ES-I3 (cell line): Measurements from ENCODE around the gene NME3.

ENCODE experiments used
- H3K36me3 ChIP-seq: 2 replicates; pipeline ENCODE4 v1.6.1; 2013; ENCODE audit warnings: mild to moderate bottlenecking, low read length, control low read depth, moderate library complexity; ENCODE audit not compliant: insufficient read depth
- H3K4me1 ChIP-seq: 2 replicates; pipeline ENCODE4 v1.6.1; 2013; ENCODE audit warnings: mild to moderate bottlenecking, control low read depth, low read length; ENCODE audit not compliant: insufficient read depth
- H3K9ac ChIP-seq: 2 replicates; pipeline ENCODE4 v1.6.1; 2013; ENCODE audit warnings: low read depth, mild to moderate bottlenecking, low read length, moderate library complexity
- H3K9me3 ChIP-seq: 2 replicates; pipeline ENCODE4 v1.6.1; 2013; ENCODE audit warnings: mild to moderate bottlenecking, low read length, moderate library complexity; ENCODE audit not compliant: control insufficient read depth, insufficient read depth

NME3 gene

DNA sequence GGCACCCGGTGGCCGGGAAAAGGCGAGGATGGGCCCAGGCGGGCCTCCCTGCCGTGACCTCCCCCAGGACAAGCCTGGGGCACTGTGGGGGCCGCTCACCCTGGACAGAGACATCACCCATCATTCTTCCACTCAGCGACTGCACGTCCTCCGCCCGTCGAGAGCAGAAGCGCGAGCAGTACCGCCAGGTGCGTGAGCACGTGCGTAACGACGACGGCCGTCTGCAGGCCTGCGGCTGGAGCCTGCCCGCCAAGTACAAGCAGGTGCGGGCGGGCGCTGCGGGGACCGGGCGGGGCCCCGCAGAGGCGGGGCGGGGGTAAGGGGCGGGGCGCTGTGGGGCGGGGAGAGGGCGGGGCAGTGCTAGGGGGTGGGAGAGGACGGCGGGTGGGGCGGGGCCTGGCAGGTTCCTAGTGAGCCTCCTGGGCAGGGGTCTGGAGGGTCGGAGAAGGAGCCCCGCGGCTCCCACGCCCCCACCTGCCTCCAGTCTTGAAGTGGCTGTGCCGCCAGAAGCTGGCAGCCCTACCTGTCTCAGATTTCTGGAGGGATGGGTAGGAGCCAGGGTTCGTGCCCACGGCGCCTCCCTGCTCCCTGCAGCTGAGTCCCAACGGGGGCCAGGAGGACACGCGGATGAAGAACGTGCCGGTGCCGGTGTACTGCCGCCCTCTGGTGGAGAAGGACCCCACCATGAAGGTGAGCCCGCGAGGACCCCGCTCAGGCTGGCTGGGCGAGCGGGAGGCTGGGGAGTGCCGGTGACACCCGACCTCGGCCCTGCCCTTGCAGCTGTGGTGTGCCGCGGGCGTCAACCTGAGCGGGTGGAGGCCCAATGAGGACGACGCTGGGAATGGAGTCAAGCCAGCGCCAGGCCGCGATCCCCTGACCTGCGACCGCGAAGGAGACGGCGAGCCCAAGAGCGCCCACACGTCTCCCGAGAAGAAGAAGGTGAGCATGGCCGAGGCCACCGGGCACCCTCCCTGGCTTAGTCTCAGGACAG lies 7.5 kb downstream of the NME3 start:
- Histone ChIP-seq H3K9ac (peak overlapping the region; percentile 22; the same call in 1 of the 2 replicates), H3K4me1 (no peaks in the 10 kb centered on the region; the same call in 1 of the 2 replicates), H3K36me3 (no peaks in the 10 kb centered on the region), H3K9me3 (no peaks in the 10 kb centered on the region)

- H3K36me3 ChIP-seq: no peaks in the 10 kb centered on the region
Measured at GRCh38 chr16:1762879-1763520, 8.3 kb downstream of the NME3 start.

GRCh38 chr16:1762196-1762878 lies 9.0 kb downstream of the NME3 start:
- no peaks in the 10 kb centered on the region for H3K36me3 ChIP-seq

More at GRCh38 chr16:1762879-1763520, 8.3 kb downstream of the NME3 start:
- H3K9ac ChIP-seq: no peak overlapping the region
- no peaks in the 10 kb centered on the region for H3K9me3 ChIP-seq
- no peaks in the 10 kb centered on the region; the same call in 1 of the 2 replicates for H3K4me1 ChIP-seq

GRCh38 chr16:1761751-1762150 lies 9.6 kb downstream of the NME3 start:
- Histone ChIP-seq H3K9ac (no peak overlapping the region), H3K4me1 (no peaks in the 10 kb centered on the region; the same call in 1 of the 2 replicates), H3K9me3 (no peaks in the 10 kb centered on the region), H3K36me3 (no peaks in the 10 kb centered on the region)

More at GRCh38 chr16:1762196-1762878, 9.0 kb downstream of the NME3 start:
- Histone ChIP-seq H3K9ac (no peak overlapping the region), H3K9me3 (no peaks in the 10 kb centered on the region), H3K4me1 (no peaks in the 10 kb centered on the region; the same call in 1 of the 2 replicates)

DNA sequence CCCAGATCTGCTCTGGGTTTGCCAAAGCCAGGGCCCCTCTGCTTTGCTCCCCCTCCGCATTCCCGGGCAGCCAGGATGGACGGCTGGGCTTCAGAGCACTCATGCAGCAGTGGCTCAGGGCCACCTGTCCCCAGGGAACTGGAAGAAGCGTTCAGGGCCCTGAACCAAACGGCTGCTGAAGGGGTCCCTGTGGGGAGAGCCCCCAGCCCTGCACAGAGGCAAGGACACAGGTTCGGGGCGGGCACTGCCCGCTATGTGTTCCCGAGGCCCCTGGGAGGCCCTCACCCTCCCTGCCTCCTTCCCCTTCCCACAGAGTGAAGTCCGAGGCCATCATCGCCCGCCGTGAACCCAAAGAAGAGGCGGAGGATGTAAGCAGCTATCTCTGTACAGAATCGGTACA lies 10.4 kb downstream of the NME3 start:
- no peaks in the 10 kb centered on the region; the same call in 1 of the 2 replicates for H3K4me1 ChIP-seq
- no peak overlapping the region for H3K9ac ChIP-seq
- no peaks in the 10 kb centered on the region for H3K36me3 ChIP-seq
- no peaks in the 10 kb centered on the region for H3K9me3 ChIP-seq

DNA sequence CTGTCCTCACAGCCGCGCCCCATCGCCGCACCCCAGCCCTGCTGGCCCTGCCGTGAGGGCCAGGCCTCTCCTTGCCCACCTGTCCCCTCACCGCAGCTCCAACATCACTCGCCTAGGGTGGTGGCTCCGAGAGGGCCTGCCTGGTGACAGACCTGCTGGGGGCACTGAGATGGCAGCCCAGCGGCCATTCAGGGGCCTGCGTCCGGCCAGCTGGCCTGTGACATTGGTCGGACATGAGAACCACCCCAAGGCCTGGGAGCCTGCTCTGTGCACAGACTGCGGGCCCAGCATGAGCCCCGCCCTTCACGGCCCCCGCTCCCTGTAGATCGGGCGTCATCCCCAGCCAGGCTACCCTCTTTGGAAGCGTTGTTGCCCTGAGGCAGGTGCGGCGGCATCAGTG lies 11.8 kb downstream of the NME3 start:
- no peaks in the 10 kb centered on the region for H3K36me3 ChIP-seq
- H3K9me3 ChIP-seq: no peaks in the 10 kb centered on the region
- no peak overlapping the region for H3K9ac ChIP-seq
- H3K4me1 ChIP-seq: no peaks in the 10 kb centered on the region; the same call in 1 of the 2 replicates

DNA sequence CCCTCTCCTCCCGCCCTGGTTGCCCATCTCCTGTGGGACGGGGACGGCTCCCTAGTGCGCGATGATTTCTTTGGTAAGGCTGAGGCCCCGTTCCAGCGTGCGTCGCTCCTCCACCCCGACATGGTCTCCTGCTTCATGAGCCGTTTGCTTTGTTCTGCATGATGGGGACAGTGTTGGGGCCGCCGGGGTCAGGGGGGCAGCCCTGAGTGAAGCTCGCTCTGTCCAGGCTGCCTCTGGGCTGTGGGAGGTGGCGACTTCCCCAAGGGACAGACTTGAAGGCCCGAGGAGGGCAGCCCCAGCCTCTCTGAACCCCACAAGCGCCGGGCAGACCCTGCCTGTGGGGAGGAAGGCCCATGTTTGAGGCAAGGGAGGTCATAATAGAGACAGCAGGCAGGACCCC lies 12.4 kb downstream of the NME3 start:
- Histone ChIP-seq H3K9me3 (no peaks in the 10 kb centered on the region), H3K4me1 (no peaks in the 10 kb centered on the region; the same call in 1 of the 2 replicates), H3K36me3 (no peaks in the 10 kb centered on the region)

GRCh38 chr16:1757714-1758461 lies 13.5 kb downstream of the NME3 start:
- no peaks in the 10 kb centered on the region for H3K36me3 ChIP-seq
- H3K9ac ChIP-seq: no peak overlapping the region
- H3K4me1 ChIP-seq: no peaks in the 10 kb centered on the region; the same call in 1 of the 2 replicates
- H3K9me3 ChIP-seq: no peaks in the 10 kb centered on the region

More for the DNA sequence above, 12.4 kb downstream of the NME3 start:
- H3K9ac ChIP-seq: no peak overlapping the region

- Histone ChIP-seq H3K9me3 (no peaks in the 10 kb centered on the region), H3K4me1 (no peaks in the 10 kb centered on the region), H3K36me3 (no peaks in the 10 kb centered on the region), H3K9ac (no peak overlapping the region)
Measured at GRCh38 chr16:1754204-1754603, 17.1 kb downstream of the NME3 start.

- peaks cover 6% of the 10 kb centered on the region; the same call in 1 of the 2 replicates for H3K36me3 ChIP-seq
- H3K9me3 ChIP-seq: no peaks in the 10 kb centered on the region
- H3K9ac ChIP-seq: no peak overlapping the region
Measured at GRCh38 chr16:1752853-1753252, 18.5 kb downstream of the NME3 start.

GRCh38 chr16:1751946-1752345 lies 19.4 kb downstream of the NME3 start:
- Histone ChIP-seq H3K4me1 (no peaks in the 10 kb centered on the region), H3K9ac (no peak overlapping the region), H3K36me3 (peaks cover 6% of the 10 kb centered on the region; the same call in 1 of the 2 replicates), H3K9me3 (no peaks in the 10 kb centered on the region)

More at GRCh38 chr16:1752853-1753252, 18.5 kb downstream of the NME3 start:
- no peaks in the 10 kb centered on the region for H3K4me1 ChIP-seq

DNA sequence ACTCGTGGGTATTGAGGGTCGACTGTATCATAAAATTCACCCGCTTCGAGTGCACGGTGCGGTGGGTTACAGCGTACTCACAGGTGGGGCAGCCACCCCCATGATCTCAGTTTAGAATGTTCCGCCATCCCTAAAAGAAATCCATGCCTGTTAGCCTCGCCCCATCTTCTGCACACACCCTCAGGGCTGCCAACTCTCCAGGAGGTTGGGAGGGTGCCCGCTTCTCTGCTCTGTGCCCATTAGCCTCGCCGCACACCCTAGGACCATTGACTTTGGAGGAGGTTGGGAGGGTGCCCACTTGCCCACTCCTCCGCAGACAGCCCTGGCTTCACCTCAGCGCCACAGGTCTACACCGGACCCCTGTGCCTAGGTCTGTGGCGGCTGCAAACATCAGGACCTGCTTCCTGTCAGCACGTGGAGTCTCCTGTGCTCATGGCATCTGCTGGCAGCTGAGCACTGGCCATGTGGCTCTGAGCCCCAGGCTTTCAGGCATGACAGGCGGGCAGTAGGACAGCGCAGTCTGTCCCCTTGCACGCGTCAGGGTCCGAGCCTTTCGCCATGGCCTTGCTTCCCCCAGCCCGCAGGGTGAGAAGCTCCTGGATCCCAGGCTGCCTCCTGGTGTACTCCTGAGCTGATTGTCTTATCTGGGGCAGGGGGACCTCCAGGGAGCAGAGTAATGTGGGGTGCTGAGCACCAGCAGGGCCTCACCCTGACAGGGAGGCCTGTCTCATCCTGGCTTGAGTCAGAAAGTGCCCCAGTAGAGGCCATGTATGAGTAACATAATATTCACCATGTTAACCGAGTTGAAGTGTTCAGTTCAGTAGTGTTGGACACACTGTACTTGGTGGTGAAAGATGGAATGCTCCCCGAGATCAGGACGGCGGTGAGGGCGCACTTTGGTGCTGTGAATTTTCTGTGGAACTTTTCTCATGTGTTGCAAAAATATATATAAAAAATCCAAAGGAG lies 21.9 kb downstream of the NME3 start:
- Histone ChIP-seq H3K9me3 (no peaks in the 10 kb centered on the region), H3K9ac (no peak overlapping the region), H3K36me3 (peaks cover 6% of the 10 kb centered on the region; the same call in 1 of the 2 replicates), H3K4me1 (peaks cover 5% of the 10 kb centered on the region; the same call in 1 of the 2 replicates)
